K562 (cell line): ENCODE measurements around the gene THOC5.

Experiments used
- SMC3 ChIP-seq: conservative IDR thresholded peaks from 2 replicates; pipeline ENCODE4 v1.6.1; 2011; ENCODE audit warnings: low read depth, low read length, improper control_type of control experiment; ENCODE audit not compliant: insufficient read depth
- TF ChIP-seq, protein P1 (sequence below), 3 experiments: IDR thresholded peaks in 2 of 3; conservative IDR thresholded peaks in 1 of 3; 2 replicates each; pipeline ENCODE4 v1.5.1; 2011 to 2012; ENCODE audit warnings: low read length in 3 of 3, mild to moderate bottlenecking in 3 of 3, control low read depth in 2 of 3, improper control_type of control experiment in 1 of 3, inconsistent platforms in 1 of 3, low read depth in 1 of 3, mixed read lengths in 1 of 3, moderate library complexity in 1 of 3; ENCODE audit not compliant: insufficient read depth in 2 of 3

DNA sequence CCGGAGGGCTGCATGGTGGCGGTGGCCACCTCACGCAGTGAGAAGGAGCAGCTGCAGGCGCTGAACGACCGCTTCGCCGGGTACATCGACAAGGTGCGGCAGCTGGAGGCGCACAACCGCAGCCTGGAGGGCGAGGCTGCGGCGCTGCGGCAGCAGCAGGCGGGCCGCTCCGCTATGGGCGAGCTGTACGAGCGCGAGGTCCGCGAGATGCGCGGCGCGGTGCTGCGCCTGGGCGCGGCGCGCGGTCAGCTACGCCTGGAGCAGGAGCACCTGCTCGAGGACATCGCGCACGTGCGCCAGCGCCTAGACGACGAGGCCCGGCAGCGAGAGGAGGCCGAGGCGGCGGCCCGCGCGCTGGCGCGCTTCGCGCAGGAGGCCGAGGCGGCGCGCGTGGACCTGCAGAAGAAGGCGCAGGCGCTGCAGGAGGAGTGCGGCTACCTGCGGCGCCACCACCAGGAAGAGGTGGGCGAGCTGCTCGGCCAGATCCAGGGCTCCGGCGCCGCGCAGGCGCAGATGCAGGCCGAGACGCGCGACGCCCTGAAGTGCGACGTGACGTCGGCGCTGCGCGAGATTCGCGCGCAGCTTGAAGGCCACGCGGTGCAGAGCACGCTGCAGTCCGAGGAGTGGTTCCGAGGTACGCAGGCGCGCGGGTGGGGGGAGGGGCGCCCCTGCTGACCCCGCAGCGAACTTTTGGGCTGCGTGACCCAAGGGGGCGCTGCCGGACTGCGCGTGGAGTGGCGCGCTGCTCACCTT is 72.9 kb downstream of the THOC5 start:
- 0 out of 2 replicates have a peak, but pooled peaks have one; percentile 15 for TF ChIP-seq SMC3
- TF ChIP-seq, protein P1, sequence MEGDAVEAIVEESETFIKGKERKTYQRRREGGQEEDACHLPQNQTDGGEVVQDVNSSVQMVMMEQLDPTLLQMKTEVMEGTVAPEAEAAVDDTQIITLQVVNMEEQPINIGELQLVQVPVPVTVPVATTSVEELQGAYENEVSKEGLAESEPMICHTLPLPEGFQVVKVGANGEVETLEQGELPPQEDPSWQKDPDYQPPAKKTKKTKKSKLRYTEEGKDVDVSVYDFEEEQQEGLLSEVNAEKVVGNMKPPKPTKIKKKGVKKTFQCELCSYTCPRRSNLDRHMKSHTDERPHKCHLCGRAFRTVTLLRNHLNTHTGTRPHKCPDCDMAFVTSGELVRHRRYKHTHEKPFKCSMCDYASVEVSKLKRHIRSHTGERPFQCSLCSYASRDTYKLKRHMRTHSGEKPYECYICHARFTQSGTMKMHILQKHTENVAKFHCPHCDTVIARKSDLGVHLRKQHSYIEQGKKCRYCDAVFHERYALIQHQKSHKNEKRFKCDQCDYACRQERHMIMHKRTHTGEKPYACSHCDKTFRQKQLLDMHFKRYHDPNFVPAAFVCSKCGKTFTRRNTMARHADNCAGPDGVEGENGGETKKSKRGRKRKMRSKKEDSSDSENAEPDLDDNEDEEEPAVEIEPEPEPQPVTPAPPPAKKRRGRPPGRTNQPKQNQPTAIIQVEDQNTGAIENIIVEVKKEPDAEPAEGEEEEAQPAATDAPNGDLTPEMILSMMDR (IDR thresholded peaks at IDR 0.05 in 2 of 3, conservative IDR thresholded peaks at IDR 0.05 in 1 of 3; ENCODE audit: insufficient read depth in 2 of 3, low read depth in 1 of 3, low read length in 3 of 3): peak; percentile 65 to 73 (median 69)
